GM19025 (cell line): ENCODE data around the gene ZNF574.

Experiments
- ATAC-seq: cut with Tn5 transposase; IDR thresholded peaks from one replicate; pipeline ENCODE4 v1.9.1; 2021; ENCODE audit warnings: mild to moderate bottlenecking, low read depth, moderate library complexity; ENCODE audit not compliant: unreplicated experiment

ZNF574 gene

GRCh38 chr19:42078538-42079275 is 2.7 kb downstream of the ZNF574 start:
- no peak for ATAC-seq

DNA sequence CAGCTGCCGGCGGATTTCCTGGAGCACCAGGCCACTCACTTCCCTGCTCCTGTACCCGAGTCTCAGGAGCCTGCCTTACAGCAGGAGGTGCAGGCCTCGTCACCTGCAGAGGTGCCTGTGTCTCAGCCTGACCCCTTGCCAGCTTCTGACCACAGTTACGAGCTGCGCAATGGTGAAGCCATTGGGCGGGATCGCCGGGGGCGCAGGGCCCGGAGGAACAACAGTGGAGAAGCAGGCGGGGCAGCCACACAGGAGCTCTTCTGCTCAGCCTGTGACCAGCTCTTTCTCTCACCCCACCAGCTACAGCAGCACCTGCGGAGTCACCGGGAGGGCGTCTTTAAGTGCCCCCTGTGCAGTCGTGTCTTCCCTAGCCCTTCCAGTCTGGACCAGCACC is 3.3 kb downstream of the ZNF574 start:
- no peak for ATAC-seq

DNA sequence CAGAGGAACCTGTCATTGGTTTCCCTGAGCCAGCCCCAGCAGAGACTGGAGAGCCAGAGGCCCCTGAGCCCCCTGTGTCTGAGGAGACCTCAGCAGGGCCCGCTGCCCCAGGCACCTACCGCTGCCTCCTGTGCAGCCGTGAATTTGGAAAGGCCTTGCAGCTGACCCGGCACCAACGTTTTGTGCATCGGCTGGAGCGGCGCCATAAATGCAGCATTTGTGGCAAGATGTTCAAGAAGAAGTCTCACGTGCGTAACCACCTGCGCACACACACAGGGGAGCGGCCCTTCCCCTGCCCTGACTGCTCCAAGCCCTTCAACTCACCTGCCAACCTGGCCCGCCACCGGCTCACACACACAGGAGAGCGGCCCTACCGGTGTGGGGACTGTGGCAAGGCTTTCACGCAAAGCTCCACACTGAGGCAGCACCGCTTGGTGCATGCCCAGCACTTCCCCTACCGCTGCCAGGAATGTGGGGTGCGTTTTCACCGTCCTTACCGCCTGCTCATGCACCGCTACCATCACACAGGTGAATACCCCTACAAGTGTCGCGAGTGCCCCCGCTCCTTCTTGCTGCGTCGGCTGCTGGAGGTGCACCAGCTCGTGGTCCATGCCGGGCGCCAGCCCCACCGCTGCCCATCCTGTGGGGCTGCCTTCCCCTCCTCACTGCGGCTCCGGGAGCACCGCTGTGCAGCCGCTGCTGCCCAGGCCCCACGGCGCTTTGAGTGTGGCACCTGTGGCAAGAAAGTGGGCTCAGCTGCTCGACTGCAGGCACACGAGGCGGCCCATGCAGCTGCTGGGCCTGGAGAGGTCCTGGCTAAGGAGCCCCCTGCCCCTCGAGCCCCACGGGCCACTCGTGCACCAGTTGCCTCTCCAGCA is 4.2 kb downstream of the ZNF574 start:
- no peak for ATAC-seq

- no peak for ATAC-seq
Observed at GRCh38 chr19:42080764-42081375, 4.9 kb downstream of the ZNF574 start.

DNA sequence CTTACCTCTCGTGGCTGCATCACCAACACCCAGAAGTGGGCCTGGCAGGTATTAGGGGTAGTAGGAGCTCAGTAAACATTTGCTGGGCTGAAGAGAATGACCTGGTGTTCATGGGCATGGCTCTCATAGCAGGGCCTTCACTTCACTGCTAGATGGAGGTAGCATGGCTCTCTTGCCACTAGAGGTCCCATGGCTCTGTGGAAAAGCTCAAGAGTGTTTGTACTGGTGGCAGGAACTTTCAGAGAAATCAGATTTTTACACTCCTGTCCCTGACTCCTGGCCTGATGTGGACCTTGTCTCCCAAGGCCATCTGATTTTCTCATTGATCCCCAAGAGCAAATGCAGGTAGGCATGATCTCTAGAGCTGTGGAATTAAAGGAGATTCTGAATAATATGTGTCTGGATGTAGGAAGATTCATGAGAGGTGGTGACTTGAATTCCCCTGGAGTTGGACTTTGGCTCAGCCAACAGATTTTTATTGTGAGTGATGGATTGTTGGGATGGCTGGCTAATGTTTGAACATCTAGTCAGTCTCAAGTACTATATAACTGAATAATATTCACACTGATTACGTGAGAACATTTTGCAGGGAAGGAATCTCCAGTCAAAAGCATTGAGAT is 5.7 kb downstream of the ZNF574 start:
- ATAC-seq = no peak

DNA sequence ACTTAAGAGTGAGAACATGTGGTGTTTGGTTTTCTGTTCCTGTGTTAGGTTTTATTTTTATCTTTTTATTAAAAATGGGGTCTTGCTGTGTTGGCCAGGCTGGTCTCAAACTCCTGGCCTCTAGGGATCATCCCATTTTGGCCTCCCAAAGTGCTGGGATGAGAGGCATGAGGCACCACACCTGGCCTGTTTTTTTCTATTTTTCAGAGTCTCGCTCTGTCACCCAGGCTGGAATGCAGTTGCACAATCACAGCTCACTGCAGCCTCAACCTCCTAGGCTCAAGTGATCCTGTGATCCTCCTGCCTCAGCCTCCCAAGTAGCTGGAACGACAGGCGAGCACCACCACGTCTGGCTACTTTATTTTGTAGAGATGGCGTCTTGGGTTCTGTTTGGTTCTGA is 7.6 kb downstream of the ZNF574 start:
- ATAC-seq = no peak

GRCh38 chr19:42086188-42086736 is 10.3 kb downstream of the ZNF574 start:
- ATAC-seq = no peak

- ATAC-seq = no peak
Observed at GRCh38 chr19:42086770-42087550, 11.0 kb downstream of the ZNF574 start.

DNA sequence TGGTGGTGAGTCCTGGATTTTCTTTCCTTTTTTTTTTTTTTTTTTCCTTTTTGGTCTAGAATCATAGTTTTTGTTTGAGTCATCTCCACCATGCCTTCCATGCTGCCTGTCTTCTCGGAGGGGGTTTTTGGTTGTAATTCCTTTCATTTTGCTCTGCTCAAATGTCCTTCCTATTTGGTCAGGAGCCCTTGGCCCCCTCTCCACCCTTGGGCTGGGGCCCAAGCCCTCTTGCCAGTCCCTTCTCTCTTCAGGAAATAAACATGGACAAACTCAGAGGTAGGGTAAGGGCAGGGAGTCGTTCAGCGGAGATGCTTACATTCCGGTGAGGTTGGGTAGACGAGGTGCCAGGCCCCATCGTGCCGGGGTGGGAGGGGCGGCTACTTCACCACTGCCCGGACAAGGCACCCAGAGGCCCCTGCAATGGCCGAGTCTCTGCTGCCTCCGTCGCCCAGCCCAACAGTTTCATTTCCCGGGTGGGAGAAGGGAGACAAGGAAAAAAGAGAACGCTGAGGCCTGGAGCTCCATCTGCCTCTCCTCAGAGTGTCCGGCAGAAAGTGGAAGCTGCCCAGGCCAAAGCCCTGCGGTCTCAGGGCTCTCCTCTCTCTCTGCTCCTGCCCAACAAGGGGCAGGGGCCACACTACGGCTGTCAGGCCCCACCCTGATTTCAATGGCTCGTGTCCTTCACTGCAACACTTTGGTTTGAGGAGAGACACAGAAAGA is 12.7 kb downstream of the ZNF574 start:
- ATAC-seq = no peak

- no peak for ATAC-seq
Observed at GRCh38 chr19:42089191-42089750, 13.3 kb downstream of the ZNF574 start.

GRCh38 chr19:42089772-42090171 is 13.8 kb downstream of the ZNF574 start:
- no peak for ATAC-seq

DNA sequence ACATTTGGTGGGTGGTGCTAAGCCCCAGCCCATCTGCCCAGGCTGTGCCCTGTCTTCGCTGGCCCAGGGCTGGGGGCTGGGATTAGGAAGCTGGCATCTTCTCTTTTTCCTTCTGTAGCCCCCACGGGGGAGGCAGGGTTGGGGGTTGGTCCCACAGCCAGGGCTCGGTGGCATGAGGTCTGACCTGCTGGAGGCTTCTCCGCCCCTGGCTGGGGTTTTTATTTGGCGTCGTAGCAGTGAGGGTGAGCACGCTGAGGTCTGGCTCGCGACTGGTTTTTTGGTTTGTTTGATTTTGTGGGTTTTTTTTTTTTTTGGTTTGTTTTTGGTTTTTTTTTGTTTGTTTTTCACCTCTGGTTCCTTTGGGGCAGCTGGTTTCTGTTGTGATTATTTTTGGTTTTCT is 14.7 kb downstream of the ZNF574 start:
- no peak for ATAC-seq

DNA sequence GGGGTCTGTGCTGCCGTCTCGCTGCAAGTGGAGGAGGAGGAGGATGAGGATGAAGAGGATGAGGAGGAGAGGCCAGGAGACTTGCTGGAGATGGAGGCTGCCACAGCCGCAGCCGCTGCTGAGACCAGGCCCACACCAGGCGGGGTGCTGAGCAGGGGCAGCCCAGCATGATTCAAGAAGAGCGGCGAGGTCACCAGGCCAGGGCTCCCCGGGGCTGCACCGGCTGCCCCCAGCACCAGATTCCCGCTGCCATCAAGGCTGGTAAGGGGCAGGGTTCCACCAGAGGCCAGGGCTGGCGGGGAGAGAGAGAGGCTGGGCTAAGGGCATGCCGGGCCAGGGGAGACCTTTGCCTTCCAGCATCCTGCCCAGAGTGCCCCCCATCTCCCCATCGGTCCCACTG is 15.3 kb downstream of the ZNF574 start:
- no peak for ATAC-seq

GRCh38 chr19:42091742-42092141 is 15.8 kb downstream of the ZNF574 start:
- no peak for ATAC-seq

DNA sequence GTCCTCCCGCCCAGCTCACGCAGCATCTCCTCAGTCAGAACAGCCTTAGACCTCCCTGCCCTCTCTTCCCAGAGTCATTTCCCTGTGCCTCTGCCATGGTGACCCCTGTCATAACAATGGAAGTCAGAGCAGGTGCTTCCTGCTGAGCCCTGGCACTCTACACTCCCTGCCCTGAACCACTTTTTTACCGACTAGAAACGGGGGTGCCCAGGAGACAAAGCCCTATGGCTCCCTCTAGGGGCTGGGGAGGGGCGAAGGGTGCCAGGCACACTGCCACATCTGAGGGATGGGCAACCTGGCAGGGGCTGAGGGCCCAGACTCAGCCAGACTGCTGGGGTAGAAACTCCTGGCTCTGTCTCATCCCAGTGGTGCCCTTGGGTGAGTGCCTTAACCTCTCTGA is 16.4 kb downstream of the ZNF574 start:
- no peak for ATAC-seq

DNA sequence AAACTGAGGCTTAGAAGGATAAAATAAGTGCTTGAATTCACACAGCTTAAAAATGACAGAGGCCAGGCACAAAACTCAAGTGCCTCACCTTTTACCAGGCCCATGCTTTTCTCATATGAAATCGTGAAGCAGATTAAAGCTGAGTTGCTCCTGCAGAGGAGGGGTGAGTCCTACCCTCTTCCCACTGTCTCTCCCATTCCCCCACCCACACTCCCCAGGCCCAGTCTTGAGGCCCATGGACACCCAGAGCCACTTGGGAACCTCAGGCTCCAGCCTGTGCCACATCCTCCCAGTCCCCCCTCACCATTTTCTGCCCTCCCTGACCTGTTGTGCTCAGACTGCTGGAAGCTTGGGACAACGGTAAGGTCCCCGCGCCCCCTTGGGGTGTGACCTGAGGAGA is 17.5 kb downstream of the ZNF574 start:
- no peak for ATAC-seq

DNA sequence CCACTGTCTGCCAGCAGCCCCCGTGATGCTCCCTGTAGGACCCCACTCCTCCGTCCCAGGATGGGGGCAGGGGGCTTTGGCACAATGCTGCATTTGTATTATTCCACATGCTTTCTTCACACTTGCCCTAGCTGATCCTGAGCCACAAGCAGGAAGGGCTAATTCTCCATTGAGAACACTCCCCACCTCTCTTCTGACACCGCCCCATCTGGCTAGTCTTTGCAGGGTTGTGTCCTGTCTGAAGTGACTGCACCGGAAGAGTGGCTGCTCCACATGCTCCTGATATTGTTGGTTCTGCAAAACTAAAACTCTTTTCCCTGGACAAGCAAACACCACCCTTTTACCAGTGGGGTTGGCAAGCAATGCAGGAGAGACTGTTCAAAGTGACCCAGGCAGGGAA is 18.0 kb downstream of the ZNF574 start:
- no peak for ATAC-seq

DNA sequence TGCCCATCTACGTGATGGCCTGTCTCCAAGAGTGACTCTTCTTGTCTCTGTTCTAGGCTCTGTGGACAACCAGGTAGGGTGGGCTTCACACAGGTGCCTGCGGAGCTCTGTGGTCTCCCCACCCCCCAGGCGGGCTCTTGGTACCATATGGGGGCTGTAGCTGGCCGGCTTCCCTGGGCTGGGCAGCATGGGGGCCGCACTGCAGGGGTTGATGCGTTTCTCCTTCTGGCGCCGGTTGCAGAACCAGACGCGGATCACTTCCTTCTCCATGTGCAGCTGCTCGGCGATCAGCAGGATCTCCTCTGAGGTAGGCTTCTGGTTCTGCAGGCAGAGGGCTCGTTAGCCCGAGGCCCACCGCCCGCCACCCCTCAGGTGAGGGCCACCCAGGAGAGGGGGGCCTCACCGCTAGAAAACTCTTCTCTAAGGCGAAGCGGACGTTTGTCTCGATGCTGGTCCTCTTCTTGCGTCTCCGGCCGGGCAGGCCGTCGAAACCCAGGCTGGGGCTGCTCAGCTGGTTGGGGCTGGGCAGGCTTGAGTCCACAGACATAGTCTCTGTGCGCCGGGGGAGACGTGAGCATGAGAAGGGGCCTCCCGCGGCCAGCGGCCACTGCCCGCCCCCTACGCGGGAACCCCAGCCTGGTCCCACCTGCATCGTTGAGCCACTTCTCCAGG is 19.3 kb downstream of the ZNF574 start:
- ATAC-seq = no peak
